Nucleus accumbens (tissue), 56 donors: ENCODE data around the gene CALML4.
"Not testable (repeated sequence)": the region's sequence is repeated elsewhere in the genome, so short reads cannot be mapped to it uniquely, and the experiment has no call there.

ENCODE experiments used
- DNase-seq, 56 donors: peaks; one replicate each; lab custom pipeline; 2025; lab: John Stamatoyannopoulos, UW

The CALML4 gene, protein sequence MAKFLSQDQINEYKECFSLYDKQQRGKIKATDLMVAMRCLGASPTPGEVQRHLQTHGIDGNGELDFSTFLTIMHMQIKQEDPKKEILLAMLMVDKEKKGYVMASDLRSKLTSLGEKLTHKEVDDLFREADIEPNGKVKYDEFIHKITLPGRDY

DNA sequence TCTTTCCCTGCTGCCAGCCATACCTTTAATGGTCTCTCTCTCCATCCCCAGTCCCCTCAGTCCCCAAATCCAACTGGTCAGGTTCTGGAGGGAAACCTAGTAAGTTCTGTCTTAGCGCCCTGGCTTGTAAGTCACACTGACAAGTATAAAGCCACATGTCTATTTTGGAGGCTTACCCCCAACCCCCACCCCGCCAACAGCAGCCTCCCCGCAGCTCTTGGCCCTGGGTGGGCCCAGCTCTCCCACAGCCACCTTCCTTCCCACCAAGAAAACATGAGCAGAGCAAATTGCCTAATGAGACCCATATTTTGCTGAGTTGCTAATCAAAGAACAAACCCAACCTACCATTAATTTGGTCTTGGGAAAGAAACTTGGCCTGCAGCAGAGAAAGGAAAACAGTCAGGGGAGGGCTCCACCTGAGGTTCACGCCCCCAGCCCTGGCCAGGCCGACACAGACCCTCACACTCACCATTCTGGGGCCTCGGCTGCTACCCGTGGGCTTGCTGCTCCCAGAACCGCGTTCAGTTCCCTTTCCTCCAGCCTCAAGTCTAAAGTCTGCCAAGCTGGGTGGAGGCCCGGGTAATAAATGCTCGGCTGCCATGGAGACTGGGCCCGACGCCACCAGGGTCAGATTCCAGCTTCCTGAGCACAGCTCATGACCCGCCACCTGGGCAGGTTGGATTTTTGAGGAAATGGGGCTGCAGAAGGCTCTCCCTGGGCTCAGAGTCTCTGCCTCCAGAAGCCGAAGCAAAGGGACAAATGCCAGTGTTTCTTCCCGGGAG is at the start of gene CALML4:
TSS of gene CALML4 (minus strand) at position 557 of the 782 bp plus-strand sequence. CDS start at position 472, 85 bp downstream.
- DNase-seq, result peak in 11 of 56 donors; percentile 10 to 56 (median 31)

GRCh38 chr15:68252925-68253534 is 47.9 kb upstream of the CALML4 start:
- DNase-seq, result peak in 12 of 56 donors; percentile 7 to 59 (median 24)

- no peak for DNase-seq
Measured at GRCh38 chr15:68249058-68249713, 44.1 kb upstream of the CALML4 start.

- no peak for DNase-seq
Measured at GRCh38 chr15:68244235-68244634, 39.1 kb upstream of the CALML4 start.

DNA sequence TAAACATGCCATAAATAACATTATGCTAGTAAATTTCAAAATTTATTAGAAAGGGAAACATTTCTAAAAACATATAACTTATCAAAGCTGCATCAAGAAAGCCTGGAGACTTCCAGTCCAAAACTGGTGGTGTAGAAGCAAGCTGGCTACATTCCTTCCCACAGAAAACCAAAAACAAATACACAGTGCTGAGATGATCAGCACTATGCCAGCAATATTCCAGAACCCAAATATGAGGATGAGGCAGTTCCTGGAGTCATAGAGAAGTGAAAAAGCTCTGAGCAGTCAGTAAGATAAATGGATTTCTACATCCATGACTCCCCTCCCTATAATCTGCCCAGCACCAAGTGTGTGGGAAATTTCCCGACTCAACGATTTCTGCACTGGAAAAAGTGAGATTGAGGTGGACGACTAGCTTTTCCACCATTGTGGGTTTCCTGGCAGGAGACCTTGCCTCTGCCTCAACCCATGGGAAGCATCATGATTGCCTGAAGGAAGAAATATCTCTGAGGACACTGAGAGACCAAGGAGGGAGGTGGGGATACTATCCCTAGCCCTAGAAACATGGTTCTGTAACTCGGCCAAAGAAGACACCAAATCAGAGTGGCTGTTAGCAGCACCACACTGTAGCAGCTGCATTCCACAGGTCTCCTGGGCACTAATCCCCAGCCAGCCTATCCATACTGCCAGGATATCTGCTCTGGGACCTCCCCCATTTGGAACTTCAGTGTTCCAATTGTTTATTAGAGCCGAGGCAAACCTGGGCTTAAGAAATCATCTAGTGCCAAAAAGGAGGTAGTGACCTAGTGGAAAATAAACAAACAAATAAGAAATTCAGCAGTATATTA is 36.2 kb upstream of the CALML4 start:
- no peak for DNase-seq

DNA sequence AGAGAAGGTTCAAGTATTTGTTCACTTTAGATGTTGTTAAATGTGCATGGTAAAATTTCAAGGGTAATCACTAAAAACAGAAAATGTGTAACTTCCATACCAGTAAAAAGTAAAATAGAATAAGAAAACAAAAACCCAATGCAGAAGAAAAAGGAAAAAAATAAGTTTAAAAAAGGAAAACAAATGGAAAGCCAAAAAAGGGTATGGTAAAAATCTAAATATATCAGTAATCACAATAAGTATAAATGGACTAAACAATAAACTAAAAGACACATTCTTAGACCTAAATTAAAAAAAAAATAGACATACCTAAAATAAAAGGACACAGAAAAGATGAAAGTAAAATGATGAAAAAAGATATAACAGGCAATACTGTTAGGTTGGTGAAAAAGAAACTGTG is 33.9 kb upstream of the CALML4 start:
- DNase-seq, result no peak

DNA sequence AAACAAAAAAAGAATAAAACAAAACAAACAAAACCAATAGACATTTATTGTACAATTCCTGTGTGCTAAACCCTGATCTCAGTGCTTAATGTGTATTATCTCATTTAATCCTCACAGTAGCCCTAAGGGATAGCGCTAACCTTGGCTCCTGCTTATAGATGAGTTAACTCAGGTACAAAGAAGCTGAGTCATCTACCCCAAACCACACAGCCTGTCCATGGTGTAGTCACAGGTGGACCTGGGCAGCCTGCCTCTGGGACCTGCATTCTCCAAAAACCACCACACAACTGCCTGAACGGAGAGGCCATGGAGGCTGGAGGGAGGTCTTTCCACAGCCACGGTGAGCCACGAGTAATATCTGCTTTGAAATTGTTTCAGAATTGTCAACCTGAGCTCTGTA is 29.9 kb upstream of the CALML4 start:
- DNase-seq, result no peak

GRCh38 chr15:68234520-68234919 is 29.4 kb upstream of the CALML4 start:
- not testable (repeated sequence) for DNase-seq

DNA sequence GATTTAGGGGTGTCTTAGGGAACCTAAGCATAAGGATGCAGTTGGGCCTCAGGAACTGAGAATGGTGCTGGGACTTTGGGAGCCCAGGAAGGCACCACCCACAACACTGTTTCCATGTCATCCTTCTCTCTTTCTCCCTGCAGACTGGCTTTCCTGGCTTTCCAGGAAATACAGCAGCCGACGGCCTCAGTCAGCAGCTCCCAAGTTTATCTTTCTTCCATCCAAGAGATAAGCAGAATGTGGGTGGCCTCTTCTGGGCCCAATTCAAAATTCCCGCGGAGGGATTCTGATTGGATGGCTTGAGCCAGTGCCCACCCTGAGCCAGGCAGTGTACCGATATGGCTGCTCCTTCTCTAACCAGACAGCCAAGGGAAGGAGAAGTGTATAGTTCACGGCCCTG is 28.9 kb upstream of the CALML4 start:
- no peak for DNase-seq

DNA sequence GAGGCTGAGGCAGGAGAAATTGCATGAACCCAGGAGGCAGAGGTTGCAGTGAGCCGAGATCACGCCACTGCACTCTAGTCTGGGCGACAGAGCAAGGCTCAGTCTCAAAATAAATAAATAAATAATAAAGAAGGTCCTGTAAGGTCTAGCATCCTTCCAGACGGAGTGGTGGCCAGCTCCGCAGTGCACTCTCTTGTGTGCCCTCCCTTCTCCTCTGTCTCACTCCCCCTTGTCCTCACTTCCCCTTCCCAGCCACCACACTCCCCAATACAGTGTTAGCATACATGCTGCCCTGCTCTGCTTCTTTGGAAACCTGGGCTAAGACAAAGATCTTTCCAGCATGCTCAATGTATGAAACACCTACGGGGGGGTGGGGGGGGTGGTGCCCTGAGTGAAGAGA is 27.8 kb upstream of the CALML4 start:
- DNase-seq, result peak in 3 of 56 donors; percentile 13 to 27 (median 19)

DNA sequence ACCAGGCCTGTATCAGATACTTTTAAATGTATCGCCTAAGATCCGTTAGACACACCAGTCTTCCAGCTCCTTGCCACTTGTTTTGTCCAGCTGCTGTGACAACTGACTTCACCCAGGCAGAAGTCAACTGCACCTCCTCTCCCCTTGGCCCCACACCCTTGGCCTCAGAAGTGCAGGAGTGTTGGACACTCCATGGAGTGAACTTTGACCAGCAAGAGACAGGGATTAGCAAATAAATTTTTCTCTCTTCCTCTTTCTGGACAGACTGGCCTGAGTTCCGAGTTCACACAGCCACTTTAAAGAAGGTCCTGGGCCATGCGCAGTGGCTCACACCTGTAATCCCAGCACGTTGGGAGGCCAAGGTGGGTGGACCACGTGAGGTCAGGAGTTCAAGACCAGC is 27.3 kb upstream of the CALML4 start:
- no peak for DNase-seq

DNA sequence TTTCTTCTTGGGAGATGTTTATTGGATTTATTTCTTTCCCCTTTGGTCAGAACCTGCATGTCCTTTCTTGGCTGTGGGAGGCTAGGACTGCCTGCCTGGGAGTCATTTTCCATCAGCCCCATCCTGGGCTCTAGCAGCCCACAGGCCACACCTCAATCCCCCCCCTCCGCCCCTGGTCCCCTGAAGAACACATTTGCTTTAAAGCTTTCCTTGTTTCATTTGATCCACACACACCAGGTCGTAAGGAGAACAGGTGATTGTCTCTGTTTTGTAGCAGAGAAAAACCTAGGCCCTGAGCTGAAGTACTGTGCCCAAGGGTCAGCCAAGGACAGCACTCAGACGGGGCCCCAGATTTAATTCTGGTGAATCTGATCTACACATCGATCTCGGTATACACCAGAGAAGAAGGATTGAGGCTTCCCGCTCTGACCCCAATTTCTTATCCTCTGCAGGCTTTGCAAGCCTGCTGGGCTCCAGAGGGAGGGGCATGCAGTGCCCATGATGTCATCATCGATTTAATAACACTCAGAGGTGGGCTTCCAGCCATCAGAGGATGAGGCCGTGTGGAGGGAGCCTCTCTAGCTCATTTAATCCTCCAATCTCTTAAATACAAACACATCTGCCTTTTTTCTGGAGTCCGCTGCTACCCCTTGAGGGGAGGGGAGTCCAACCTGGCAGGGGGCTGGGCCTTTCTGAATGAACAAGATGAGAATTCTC is 26.1 kb upstream of the CALML4 start:
- DNase-seq, result no peak

GRCh38 chr15:68230157-68231100 is 25.3 kb upstream of the CALML4 start:
- peak in 2 of 56 donors; percentile 22 to 54 for DNase-seq

GRCh38 chr15:68229386-68230156 is 24.4 kb upstream of the CALML4 start, which contains the start of gene CLN6:
CLN6 (minus strand) TSS chr15:68229728; CDS start chr15:68229584, 144 bp downstream.
- DNase-seq, result peak in 55 of 56 donors; percentile 52 to 93 (median 82)

DNA sequence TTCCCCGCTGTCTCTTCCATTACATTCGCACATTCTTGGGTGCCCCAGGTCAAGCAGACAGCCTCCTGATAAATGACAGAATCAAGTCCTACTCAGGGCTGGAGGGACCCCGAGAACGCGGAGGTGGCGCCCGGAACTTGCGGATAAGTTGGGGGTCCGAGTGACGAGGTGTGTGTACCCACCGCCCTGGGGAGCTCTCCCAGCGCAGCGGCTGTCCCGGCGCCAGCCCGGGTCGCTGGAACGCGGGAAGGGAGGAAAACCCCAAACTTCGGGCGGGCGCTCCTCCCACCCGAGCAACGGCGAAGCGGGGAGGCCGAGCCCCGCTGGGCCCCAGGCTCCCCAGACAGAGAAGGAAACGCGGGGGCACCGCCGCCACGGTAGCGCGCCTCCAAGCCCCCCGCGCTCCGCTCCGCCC is 23.8 kb upstream of the CALML4 start:
- peak in 1 of 56 donors; percentile 50 for DNase-seq

GRCh38 chr15:68228143-68228970 is 23.2 kb upstream of the CALML4 start:
- no peak for DNase-seq
